KMS-11 (cell line): Measurements from ENCODE around the gene STIM1.

Experiments
- H2AFZ ChIP-seq: fragments of 200-600 bp; sonication (generic); 2 replicates; pipeline ENCODE4 v1.6.1; 2016; ENCODE audit warnings: antibody characterized with exemption, mixed run types, low read depth
- H3K27ac ChIP-seq: fragments of 200-600 bp; sonication (generic); 2 replicates; pipeline ENCODE4 v1.6.1; 2016; ENCODE audit warnings: mild to moderate bottlenecking, mixed run types
- H3K27me3 ChIP-seq: fragments of 200-600 bp; sonication (generic); 2 replicates; pipeline ENCODE4 v1.6.1; 2017; ENCODE audit warnings: mild to moderate bottlenecking, low read depth, mixed run types, moderate library complexity; ENCODE audit not compliant: insufficient read depth
- H3K36me3 ChIP-seq: fragments of 200-600 bp; sonication (generic); 2 replicates; pipeline ENCODE4 v1.6.1; 2017; ENCODE audit warnings: mild to moderate bottlenecking, mixed run types; ENCODE audit not compliant: insufficient read depth
- H3K4me1 ChIP-seq: fragments of 200-600 bp; sonication (generic); 2 replicates; pipeline ENCODE4 v1.6.1; 2016; ENCODE audit warnings: mild to moderate bottlenecking, low read depth, mixed run types; ENCODE audit not compliant: poor library complexity, severe bottlenecking
- H3K4me2 ChIP-seq: fragments of 200-600 bp; sonication (generic); 2 replicates; pipeline ENCODE4 v1.7.0; 2016; ENCODE audit warnings: mild to moderate bottlenecking, mixed run types
- H3K4me3 ChIP-seq: fragments of 200-600 bp; sonication (generic); IDR thresholded peaks from 2 replicates; pipeline ENCODE4 v1.6.1; 2017; ENCODE audit warnings: low read depth, low read length, mixed read lengths; ENCODE audit not compliant: insufficient read depth
- H3K79me2 ChIP-seq: fragments of 200-600 bp; sonication (generic); 2 replicates; pipeline ENCODE4 v1.6.1; 2016; ENCODE audit warnings: low read depth, mixed run types; ENCODE audit not compliant: insufficient read depth
- H3K9ac ChIP-seq: fragments of 200-600 bp; sonication (generic); 2 replicates; pipeline ENCODE4 v1.6.1; 2016; ENCODE audit warnings: mild to moderate bottlenecking, mixed run types
- H4K20me1 ChIP-seq: fragments of 200-600 bp; sonication (generic); 2 replicates; pipeline ENCODE4 v1.6.1; 2016; ENCODE audit warnings: mild to moderate bottlenecking, mixed run types; ENCODE audit not compliant: insufficient read depth
- CTCF ChIP-seq: fragments of 200-600 bp; sonication (generic); conservative IDR thresholded peaks from 2 replicates; pipeline ENCODE4 v1.6.1; 2017; ENCODE audit warnings: low read depth, mild to moderate bottlenecking, antibody characterized with exemption, low read length, moderate library complexity, mixed read lengths

STIM1 gene

GRCh38 chr11:3929649-3930048, 74.2 kb downstream of the STIM1 start:
- no peak overlapping the region for H3K4me2 ChIP-seq
- no peak overlapping the region for H3K4me3 ChIP-seq
- H4K20me1 ChIP-seq: no peaks in the 10 kb centered on the region
- peaks cover 9% of the 10 kb centered on the region for H3K4me1 ChIP-seq
- H3K27ac ChIP-seq: no peak overlapping the region
- no peak for TF ChIP-seq CTCF
- H2AFZ ChIP-seq: no peak overlapping the region
- H3K36me3 ChIP-seq: no peaks in the 10 kb centered on the region
- no peaks in the 10 kb centered on the region for H3K27me3 ChIP-seq
- H3K79me2 ChIP-seq: no peaks in the 10 kb centered on the region
- no peak overlapping the region for H3K9ac ChIP-seq

- Histone ChIP-seq H3K27me3 (no peaks in the 10 kb centered on the region), H3K27ac (no peak overlapping the region), H3K79me2 (no peaks in the 10 kb centered on the region; the same call in 1 of the 2 replicates), H4K20me1 (no peaks in the 10 kb centered on the region), H3K9ac (no peak overlapping the region), H3K4me2 (no peak overlapping the region), H2AFZ (no peak overlapping the region), H3K36me3 (no peaks in the 10 kb centered on the region), H3K4me3 (no peak overlapping the region), H3K4me1 (peaks cover 34% of the 10 kb centered on the region)
- no peak for TF ChIP-seq CTCF
Observed at GRCh38 chr11:3932698-3933097, 77.2 kb downstream of the STIM1 start.

GRCh38 chr11:3933165-3933628, 77.7 kb downstream of the STIM1 start:
- no peaks in the 10 kb centered on the region for H3K27me3 ChIP-seq
- no peak overlapping the region for H3K4me3 ChIP-seq
- H4K20me1 ChIP-seq: no peaks in the 10 kb centered on the region
- H3K27ac ChIP-seq: no peak overlapping the region
- H3K9ac ChIP-seq: no peak overlapping the region
- H3K4me1 ChIP-seq: peaks cover 39% of the 10 kb centered on the region
- H3K4me2 ChIP-seq: no peak overlapping the region
- H3K36me3 ChIP-seq: no peaks in the 10 kb centered on the region
- TF ChIP-seq CTCF: no peak
- no peaks in the 10 kb centered on the region; the same call in 1 of the 2 replicates for H3K79me2 ChIP-seq
- no peak overlapping the region for H2AFZ ChIP-seq

GRCh38 chr11:3934658-3935057, 79.2 kb downstream of the STIM1 start:
- no peak overlapping the region for H3K27ac ChIP-seq
- H3K9ac ChIP-seq: no peak overlapping the region
- no peaks in the 10 kb centered on the region; the same call in 1 of the 2 replicates for H3K79me2 ChIP-seq
- TF ChIP-seq CTCF: no peak
- no peaks in the 10 kb centered on the region for H3K36me3 ChIP-seq
- H2AFZ ChIP-seq: no peak overlapping the region
- H3K4me2 ChIP-seq: no peak overlapping the region
- no peaks in the 10 kb centered on the region for H3K27me3 ChIP-seq
- no peaks in the 10 kb centered on the region for H4K20me1 ChIP-seq
- no peak overlapping the region for H3K4me3 ChIP-seq
- peaks cover 49% of the 10 kb centered on the region for H3K4me1 ChIP-seq
